IMR-90 (cell line): Measurements from ENCODE around the gene AQP7. TPM values are rescaled to one million over a fixed set of nuclear protein-coding genes. Genes with fewer than 3 reads are reported as not detected.

Experiments used
- ATAC-seq: fragments of 200-7000 bp; cut with Tn5 transposase; 2 replicates; pipeline ENCODE4 v1.9.1; 2020; ENCODE audit warnings: low read depth, mild to moderate bottlenecking, moderate library complexity
- BruUV-seq: library from RNA; stranded (reverse); fragments of 400-500 nt; replicated peaks from 2 replicates; lab custom pipeline; 2021; lab: Mats Ljungman, UMichigan
- CTCF ChIA-PET: fragments of 300-600 bp; formaldehyde crosslinking; extraction: SDS; loops from one replicate; lab custom pipeline; 2021; ENCODE audit warnings: antibody characterized with exemption; lab: Yijun Ruan, JAX
- POLR2A ChIA-PET: fragments of 300-600 bp; sonication (Branson Sonifier 250); formaldehyde crosslinking; loops from one replicate; lab custom pipeline; 2022; ENCODE audit warnings: antibody characterized with exemption; ENCODE audit not compliant: unreplicated experiment; lab: Charles Lee
- DNase-seq: peaks from one replicate; pipeline ENCODE4 v3.0.0; 2013
- H2AFZ ChIP-seq: replicated peaks from 2 replicates; pipeline ENCODE3; 2013; ENCODE audit warnings: low read length, mild to moderate bottlenecking; ENCODE audit not compliant: poor library complexity
- H2AK5ac ChIP-seq: 2 replicates; pipeline ENCODE4 v1.6.1; 2013; ENCODE audit warnings: low read depth, low read length, inconsistent platforms
- H2AK9ac ChIP-seq: replicated peaks from 2 replicates; pipeline ENCODE3; 2013; ENCODE audit warnings: mild to moderate bottlenecking, low read depth, low read length, moderate library complexity; ENCODE audit not compliant: poor library complexity
- H2BK120ac ChIP-seq: 2 replicates; pipeline ENCODE4 v1.6.1; 2013; ENCODE audit warnings: low read depth, low read length, inconsistent platforms
- H2BK15ac ChIP-seq: 3 replicates; pipeline ENCODE4 v1.6.1; 2013; ENCODE audit warnings: low read depth, low read length, inconsistent platforms
- H2BK20ac ChIP-seq: 2 replicates; pipeline ENCODE4 v1.6.1; 2013; ENCODE audit warnings: low read depth, mild to moderate bottlenecking, inconsistent platforms, low read length, moderate library complexity
- H2BK5ac ChIP-seq: 2 replicates; pipeline ENCODE4 v1.6.1; 2013; ENCODE audit warnings: mild to moderate bottlenecking, low read depth, low read length, inconsistent platforms; ENCODE audit not compliant: poor library complexity, severe bottlenecking
- H3K14ac ChIP-seq: replicated peaks from 2 replicates; pipeline ENCODE4 v1.6.1; 2013; ENCODE audit warnings: low read depth, low read length, inconsistent platforms
- H3K18ac ChIP-seq: 2 replicates; pipeline ENCODE4 v1.6.1; 2013; ENCODE audit warnings: low read depth, low read length, control low read depth
- H3K23ac ChIP-seq: 2 replicates; pipeline ENCODE4 v1.6.1; 2013; ENCODE audit warnings: low read depth, low read length, inconsistent platforms
- H3K27ac ChIP-seq: 2 replicates; pipeline ENCODE4 v1.5.1; 2013; ENCODE audit warnings: mild to moderate bottlenecking, control low read depth, low read length; ENCODE audit not compliant: insufficient read depth
- H3K27me3 ChIP-seq: 2 replicates; pipeline ENCODE4 v1.6.1; 2013; ENCODE audit warnings: low read length; ENCODE audit not compliant: control insufficient read depth, insufficient read depth
- H3K36me3 ChIP-seq: 2 replicates; pipeline ENCODE4 v1.6.1; 2013; ENCODE audit warnings: low read length, mixed read lengths; ENCODE audit not compliant: control insufficient read depth, insufficient read depth
- H3K4ac ChIP-seq: 2 replicates; pipeline ENCODE4 v1.6.1; 2013; ENCODE audit warnings: low read depth, low read length, inconsistent platforms
- H3K4me1 ChIP-seq: 2 replicates; pipeline ENCODE4 v1.6.1; 2013; ENCODE audit warnings: low read length, mixed read lengths; ENCODE audit not compliant: control insufficient read depth, insufficient read depth
- H3K4me2 ChIP-seq: 2 replicates; pipeline ENCODE4 v1.6.1; 2013; ENCODE audit warnings: low read depth, mild to moderate bottlenecking, control low read depth, low read length, moderate library complexity
- H3K4me3 ChIP-seq: 2 replicates; pipeline ENCODE4 v1.5.1; 2013; ENCODE audit warnings: low read depth, mild to moderate bottlenecking, control low read depth, low read length, moderate library complexity; ENCODE audit not compliant: insufficient read depth
- H3K56ac ChIP-seq: 2 replicates; pipeline ENCODE4 v1.6.1; 2013; ENCODE audit warnings: low read length, inconsistent platforms; ENCODE audit not compliant: insufficient read depth; ENCODE audit errors: extremely low read depth
- H3K79me1 ChIP-seq, 2 experiments: 2 replicates each; pipeline ENCODE4 v1.6.1; 2013; ENCODE audit warnings: low read length in 2 of 2, inconsistent platforms in 1 of 2, low read depth in 1 of 2
- H3K9ac ChIP-seq: 2 replicates; pipeline ENCODE4 v1.6.1; 2013; ENCODE audit warnings: low read depth, low read length, control low read depth
- H3K9me1 ChIP-seq: 2 replicates; pipeline ENCODE4 v1.6.1; 2013; ENCODE audit warnings: low read length, inconsistent platforms; ENCODE audit not compliant: insufficient read depth
- H3K9me3 ChIP-seq: 2 replicates; pipeline ENCODE4 v1.6.1; 2013; ENCODE audit warnings: low read length; ENCODE audit not compliant: control insufficient read depth, insufficient read depth
- H4K20me1 ChIP-seq: 2 replicates; pipeline ENCODE4 v1.6.1; 2013; ENCODE audit warnings: low read length, inconsistent platforms; ENCODE audit not compliant: insufficient read depth
- H4K5ac ChIP-seq: 2 replicates; pipeline ENCODE4 v1.6.1; 2013; ENCODE audit warnings: mild to moderate bottlenecking, low read depth, low read length, control low read depth
- H4K8ac ChIP-seq, 2 experiments: 2 replicates each; pipeline ENCODE4 v1.6.1; 2013; ENCODE audit warnings: low read depth in 2 of 2, low read length in 2 of 2, control low read depth in 1 of 2, inconsistent platforms in 1 of 2
- H4K91ac ChIP-seq: 2 replicates; pipeline ENCODE4 v1.6.1; 2013; ENCODE audit warnings: low read depth, low read length, inconsistent platforms; ENCODE audit not compliant: insufficient read depth
- BHLHE40 ChIP-seq: fragments of 150-350 bp; IDR thresholded peaks from 2 replicates; pipeline ENCODE4 v1.6.1; 2016; ENCODE audit warnings: mild to moderate bottlenecking, low read depth, low read length
- CHD1 ChIP-seq: IDR thresholded peaks from 2 replicates; pipeline ENCODE4 v1.6.1; 2012; ENCODE audit warnings: low read depth, low read length, improper control_type of control experiment
- ELK1 ChIP-seq: fragments of 150-350 bp; IDR thresholded peaks from 2 replicates; pipeline ENCODE4 v1.6.1; 2016; ENCODE audit warnings: low read depth, mild to moderate bottlenecking, low read length, moderate library complexity, borderline replicate concordance
- FOS ChIP-seq: fragments of 150-350 bp; IDR thresholded peaks from 2 replicates; pipeline ENCODE4 v1.6.1; 2016; ENCODE audit warnings: low read depth, low read length
- MAFK ChIP-seq: IDR thresholded peaks from 2 replicates; pipeline ENCODE4 v1.6.1; 2012; ENCODE audit warnings: low read depth, low read length, improper control_type of control experiment
- POLR2A ChIP-seq: IDR thresholded peaks from 2 replicates; pipeline ENCODE4 v1.6.1; 2012; ENCODE audit warnings: mild to moderate bottlenecking, low read depth, low read length
- RAD21 ChIP-seq: IDR thresholded peaks from 2 replicates; pipeline ENCODE4 v1.6.1; 2012; ENCODE audit warnings: low read length, improper control_type of control experiment
- RCOR1 ChIP-seq: IDR thresholded peaks from 2 replicates; pipeline ENCODE4 v1.6.1; 2012; ENCODE audit warnings: mild to moderate bottlenecking, low read length, improper control_type of control experiment; ENCODE audit not compliant: insufficient replicate concordance
- SMC3 ChIP-seq: fragments of 150-350 bp; IDR thresholded peaks from 2 replicates; pipeline ENCODE4 v1.6.1; 2016; ENCODE audit warnings: low read depth, mild to moderate bottlenecking, antibody characterized with exemption, low read length, moderate library complexity
- WGBS, 2 experiments: methylation state at CpG; one replicate each; pipeline versions ENCODE4 v1.1.5 to v1.1.7; 2013; ENCODE audit warnings: missing lambda C conversion rate in 2 of 2; ENCODE audit not compliant: insufficient read length in 1 of 2; ENCODE audit errors: extremely low coverage in 2 of 2; 5-methylcytosine and 5-hydroxymethylcytosine counted together
- dilution Hi-C: fragments of 300-500 bp; cut with HindIII; formaldehyde crosslinking; loops from one replicate; pipeline ENCODE4 v1.14.3; 2018; ENCODE audit warnings: low sequenced_read_pairs; ENCODE audit not compliant: unreplicated experiment
- in situ Hi-C: fragments of 300-500 bp; cut with MboI; formaldehyde crosslinking; loops from 3 replicates; pipeline ENCODE4 v1.14.3; 2019; ENCODE audit warnings: low sequenced_read_pairs, inconsistent platforms, mixed read lengths
- intact Hi-C: fragments of 100-400 bp; cut with micrococcal nuclease; formaldehyde crosslinking; loops from 2 replicates; pipeline ENCODE4 v1.10.0; 2022
- polyA plus RNA-seq, 3 experiments: library from polyadenylated mRNA; depleted of rRNA; stranded (reverse); fragments of >200 nt; gene quantifications; 2 replicates each; pipeline ENCODE4 v1.2.3, GENCODE V29; 2012; ENCODE audit warnings: low replicate concordance in 1 of 3
- total RNA-seq: library from RNA; depleted of rRNA; stranded (reverse); fragments of >200 nt; gene quantifications from 2 replicates; pipeline ENCODE4 v1.2.3, GENCODE V29; 2012

AQP7 gene
- total and polyA plus RNA-seq, 2 of the 4 experiments (the other 2 are of a cell fraction): 0.07 TPM; not detected in 1

GRCh38 chr9:33439731-33440130 is 37.4 kb upstream of the AQP7 start:
- BruUV-seq: no TSS peak
- intact Hi-C loops: no loop called here
- WGBS, 2 experiments: 80% methylated on average over 2 of the region's 6 CpGs; no CpG with 5 or more reads in 1 of the 2 experiments

More at GRCh38 chr9:33439731-33440130, 37.4 kb upstream of the AQP7 start:
- Histone ChIP-seq H2BK5ac (no peak overlapping the region), H2BK20ac (no peak overlapping the region), H2BK120ac (no peak overlapping the region), H4K20me1 (no peaks in the 10 kb centered on the region), H3K9ac (no peak overlapping the region), H3K36me3 (no peaks in the 10 kb centered on the region), H2BK15ac (no peak overlapping the region), H3K9me3 (no peaks in the 10 kb centered on the region), H2AFZ (no peak overlapping the region), H3K79me1 (no peaks in the 10 kb centered on the region), H4K5ac (no peak overlapping the region), H3K14ac (no peak overlapping the region), H4K91ac (no peak overlapping the region), H3K4me3 (no peak overlapping the region), H3K18ac (no peak overlapping the region), H3K23ac (no peak overlapping the region), H3K4me2 (no peak overlapping the region), H3K56ac (no peak overlapping the region), H2AK9ac (no peak overlapping the region), H3K27ac (no peak overlapping the region), H3K4me1 (peaks cover 2% of the 10 kb centered on the region; the same call in 1 of the 2 replicates), H2AK5ac (no peak overlapping the region), H4K8ac (no peak overlapping the region), H3K27me3 (peaks cover 30% of the 10 kb centered on the region), H3K9me1 (0 out of 2 replicates have a peak, but pooled peaks cover 4% of the 10 kb centered on the region), H3K4ac (no peak overlapping the region)
- dilution Hi-C loops (no loop called here), in situ Hi-C loops (no loop called here)
- CTCF ChIA-PET: no interaction called here
- DNase-seq (no peak), ATAC-seq (no peak)
- POLR2A ChIA-PET: no interaction called here
- TF ChIP-seq CHD1 (no peak), RAD21 (no peak), FOS (no peak), BHLHE40 (no peak), MAFK (no peak), RCOR1 (no peak), SMC3 (no peak), ELK1 (no peak), POLR2A (no peak)
